Neural cell (in vitro differentiated cells): ENCODE results near the gene TPST1. TPM values are rescaled to one million over a fixed set of nuclear protein-coding genes. Genes with fewer than 3 reads are reported as not detected.

ENCODE experiments used
- H2AFZ ChIP-seq: fragments of 200-600, 300-800 bp; sonication (generic), shearing (Covaris generic); 2 replicates; pipeline ENCODE4 v1.6.0; 2014; ENCODE audit warnings: low read depth, mild to moderate bottlenecking, antibody characterized with exemption, low read length, moderate library complexity
- H3F3A ChIP-seq: fragments of 200-600 bp; shearing (Covaris generic); 2 replicates; pipeline ENCODE4 v1.6.1; 2016; ENCODE audit warnings: mild to moderate bottlenecking, moderate library complexity, mixed read lengths, antibody characterized with exemption, low read length; ENCODE audit not compliant: insufficient read depth, poor library complexity, severe bottlenecking
- H3K27ac ChIP-seq: fragments of 200-600, 300-800 bp; sonication (generic), shearing (Covaris generic); 2 replicates; pipeline ENCODE4 v1.5.1; 2014; ENCODE audit warnings: mild to moderate bottlenecking, low read length, moderate library complexity
- H3K27me3 ChIP-seq: fragments of 300-800, 200-600 bp; sonication (generic), shearing (Covaris generic); 2 replicates; pipeline ENCODE4 v1.6.0; 2014; ENCODE audit warnings: mild to moderate bottlenecking, low read depth, low read length, moderate library complexity; ENCODE audit not compliant: insufficient read depth
- H3K36me3 ChIP-seq: fragments of 300-800, 200-600 bp; sonication (generic), shearing (Covaris generic); 2 replicates; pipeline ENCODE4 v1.5.1; 2014; ENCODE audit warnings: mild to moderate bottlenecking, antibody characterized with exemption, low read length, moderate library complexity; ENCODE audit not compliant: insufficient read depth
- H3K4me2 ChIP-seq: fragments of 300-800, 200-600 bp; sonication (generic), shearing (Covaris generic); 2 replicates; pipeline ENCODE4 v1.6.0; 2014; ENCODE audit warnings: mild to moderate bottlenecking, low read length
- H3K4me3 ChIP-seq: fragments of 300-800, 200-600 bp; sonication (generic), shearing (Covaris generic); 2 replicates; pipeline ENCODE4 v1.5.1; 2014; ENCODE audit warnings: mild to moderate bottlenecking, low read length, moderate library complexity
- H3K79me2 ChIP-seq: fragments of 200-600 bp; shearing (Covaris generic); replicated peaks from 2 replicates; pipeline ENCODE4 v1.6.0; 2014; ENCODE audit warnings: mild to moderate bottlenecking, low read length, moderate library complexity; ENCODE audit not compliant: insufficient read depth
- H3K9ac ChIP-seq: fragments of 300-800, 200-600 bp; sonication (generic), shearing (Covaris generic); 2 replicates; pipeline ENCODE4 v1.6.1; 2016; ENCODE audit warnings: mild to moderate bottlenecking, low read length, mixed read lengths
- H3K9me2 ChIP-seq: fragments of 200-600 bp; shearing (Covaris generic); 2 replicates; pipeline ENCODE4 v1.6.1; 2016; ENCODE audit warnings: mild to moderate bottlenecking, low read length, mixed read lengths; ENCODE audit not compliant: insufficient read depth
- H3K9me3 ChIP-seq: fragments of 200-600, 300-800 bp; sonication (generic), shearing (Covaris generic); 2 replicates; pipeline ENCODE4 v1.6.1; 2016; ENCODE audit warnings: mild to moderate bottlenecking, mixed run types, low read length, moderate library complexity, mixed read lengths
- H4K20me1 ChIP-seq: fragments of 200-600 bp; shearing (Covaris generic); 2 replicates; pipeline ENCODE4 v1.6.1; 2016; ENCODE audit warnings: mild to moderate bottlenecking, mixed run types; ENCODE audit not compliant: insufficient read depth
- EP300 ChIP-seq: fragments of 450-650 bp; conservative IDR thresholded peaks from 2 replicates; pipeline ENCODE4 v1.6.1; 2014; ENCODE audit warnings: antibody characterized with exemption, mild to moderate bottlenecking, moderate library complexity; ENCODE audit not compliant: poor library complexity, severe bottlenecking
- EZH2 ChIP-seq: fragments of 200-600, 300-800 bp; shearing (Covaris generic), sonication (generic); IDR thresholded peaks from 2 replicates; pipeline ENCODE4 v1.6.1; 2014; ENCODE audit warnings: antibody characterized with exemption, low read length, borderline replicate concordance, mild to moderate bottlenecking; ENCODE audit not compliant: insufficient read depth, poor library complexity, severe bottlenecking
- MXI1 ChIP-seq: fragments of 450-650 bp; conservative IDR thresholded peaks from 2 replicates; pipeline ENCODE4 v1.6.1; 2014; ENCODE audit warnings: antibody characterized with exemption, mild to moderate bottlenecking; ENCODE audit not compliant: poor library complexity, severe bottlenecking
- POLR2AphosphoS5 ChIP-seq: IDR thresholded peaks from 2 replicates; pipeline ENCODE4 v1.6.1; 2012
- RAD21 ChIP-seq: fragments of 450-650 bp; conservative IDR thresholded peaks from 2 replicates; pipeline ENCODE4 v1.6.1; 2014; ENCODE audit warnings: antibody characterized with exemption, mild to moderate bottlenecking, moderate library complexity
- SMC3 ChIP-seq: fragments of 450-650 bp; conservative IDR thresholded peaks from 2 replicates; pipeline ENCODE4 v1.6.1; 2014; ENCODE audit warnings: antibody characterized with exemption, mild to moderate bottlenecking, moderate library complexity; ENCODE audit not compliant: poor library complexity
- TAF1 ChIP-seq: IDR thresholded peaks from 2 replicates; pipeline ENCODE4 v1.6.1; 2012; ENCODE audit warnings: low read depth
- polyA plus RNA-seq: library from polyadenylated mRNA; depleted of rRNA; stranded (reverse); fragments of >200 nt; gene quantifications from 2 replicates; pipeline ENCODE4 v1.2.3, GENCODE V29; 2014
- TF ChIP-seq, protein P1 (sequence below): IDR thresholded peaks from 2 replicates; pipeline ENCODE4 v1.6.1; 2012; ENCODE audit warnings: borderline replicate concordance
- TF ChIP-seq, protein P2 (sequence below): fragments of 450-650 bp; IDR thresholded peaks from 2 replicates; pipeline ENCODE4 v1.5.1; 2014; ENCODE audit warnings: antibody characterized with exemption, mild to moderate bottlenecking, moderate library complexity; ENCODE audit not compliant: poor library complexity, severe bottlenecking

TPST1 gene
- polyA plus RNA-seq, 1 donor from 2014 or later, result 58.5 TPM

DNA sequence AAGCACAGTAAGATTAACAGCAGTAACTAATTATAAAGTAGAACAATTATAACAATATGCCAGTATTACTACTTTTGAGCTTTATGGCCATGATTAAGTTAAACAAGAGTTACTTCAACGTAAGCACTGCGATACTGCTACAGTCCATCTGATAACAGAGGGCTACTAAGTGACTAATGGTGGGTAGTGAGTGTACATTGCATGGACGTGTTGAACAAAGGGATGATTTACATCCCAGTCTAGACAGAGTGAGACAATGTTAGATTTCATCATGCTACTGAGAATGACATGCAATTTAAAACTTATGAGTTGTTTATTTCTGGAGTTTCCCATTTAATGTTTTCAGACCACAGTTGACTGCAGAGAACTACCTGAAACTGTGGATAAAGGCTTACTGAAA lies 45.6 kb downstream of the TPST1 start:
- H3K4me3 ChIP-seq, result no peak overlapping the region
- no peaks in the 10 kb centered on the region for H3K9me3 ChIP-seq
- no peak for TF ChIP-seq MXI1
- TF ChIP-seq, protein P1, sequence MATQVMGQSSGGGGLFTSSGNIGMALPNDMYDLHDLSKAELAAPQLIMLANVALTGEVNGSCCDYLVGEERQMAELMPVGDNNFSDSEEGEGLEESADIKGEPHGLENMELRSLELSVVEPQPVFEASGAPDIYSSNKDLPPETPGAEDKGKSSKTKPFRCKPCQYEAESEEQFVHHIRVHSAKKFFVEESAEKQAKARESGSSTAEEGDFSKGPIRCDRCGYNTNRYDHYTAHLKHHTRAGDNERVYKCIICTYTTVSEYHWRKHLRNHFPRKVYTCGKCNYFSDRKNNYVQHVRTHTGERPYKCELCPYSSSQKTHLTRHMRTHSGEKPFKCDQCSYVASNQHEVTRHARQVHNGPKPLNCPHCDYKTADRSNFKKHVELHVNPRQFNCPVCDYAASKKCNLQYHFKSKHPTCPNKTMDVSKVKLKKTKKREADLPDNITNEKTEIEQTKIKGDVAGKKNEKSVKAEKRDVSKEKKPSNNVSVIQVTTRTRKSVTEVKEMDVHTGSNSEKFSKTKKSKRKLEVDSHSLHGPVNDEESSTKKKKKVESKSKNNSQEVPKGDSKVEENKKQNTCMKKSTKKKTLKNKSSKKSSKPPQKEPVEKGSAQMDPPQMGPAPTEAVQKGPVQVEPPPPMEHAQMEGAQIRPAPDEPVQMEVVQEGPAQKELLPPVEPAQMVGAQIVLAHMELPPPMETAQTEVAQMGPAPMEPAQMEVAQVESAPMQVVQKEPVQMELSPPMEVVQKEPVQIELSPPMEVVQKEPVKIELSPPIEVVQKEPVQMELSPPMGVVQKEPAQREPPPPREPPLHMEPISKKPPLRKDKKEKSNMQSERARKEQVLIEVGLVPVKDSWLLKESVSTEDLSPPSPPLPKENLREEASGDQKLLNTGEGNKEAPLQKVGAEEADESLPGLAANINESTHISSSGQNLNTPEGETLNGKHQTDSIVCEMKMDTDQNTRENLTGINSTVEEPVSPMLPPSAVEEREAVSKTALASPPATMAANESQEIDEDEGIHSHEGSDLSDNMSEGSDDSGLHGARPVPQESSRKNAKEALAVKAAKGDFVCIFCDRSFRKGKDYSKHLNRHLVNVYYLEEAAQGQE, result no peak
- no peak for TF ChIP-seq POLR2AphosphoS5
- TF ChIP-seq, protein P2, sequence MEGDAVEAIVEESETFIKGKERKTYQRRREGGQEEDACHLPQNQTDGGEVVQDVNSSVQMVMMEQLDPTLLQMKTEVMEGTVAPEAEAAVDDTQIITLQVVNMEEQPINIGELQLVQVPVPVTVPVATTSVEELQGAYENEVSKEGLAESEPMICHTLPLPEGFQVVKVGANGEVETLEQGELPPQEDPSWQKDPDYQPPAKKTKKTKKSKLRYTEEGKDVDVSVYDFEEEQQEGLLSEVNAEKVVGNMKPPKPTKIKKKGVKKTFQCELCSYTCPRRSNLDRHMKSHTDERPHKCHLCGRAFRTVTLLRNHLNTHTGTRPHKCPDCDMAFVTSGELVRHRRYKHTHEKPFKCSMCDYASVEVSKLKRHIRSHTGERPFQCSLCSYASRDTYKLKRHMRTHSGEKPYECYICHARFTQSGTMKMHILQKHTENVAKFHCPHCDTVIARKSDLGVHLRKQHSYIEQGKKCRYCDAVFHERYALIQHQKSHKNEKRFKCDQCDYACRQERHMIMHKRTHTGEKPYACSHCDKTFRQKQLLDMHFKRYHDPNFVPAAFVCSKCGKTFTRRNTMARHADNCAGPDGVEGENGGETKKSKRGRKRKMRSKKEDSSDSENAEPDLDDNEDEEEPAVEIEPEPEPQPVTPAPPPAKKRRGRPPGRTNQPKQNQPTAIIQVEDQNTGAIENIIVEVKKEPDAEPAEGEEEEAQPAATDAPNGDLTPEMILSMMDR, result no peak
- TF ChIP-seq TAF1, result no peak
- no peak for TF ChIP-seq EP300
- TF ChIP-seq SMC3, result no peak
- TF ChIP-seq RAD21, result no peak
- TF ChIP-seq EZH2, result no peak
- H3K27me3 ChIP-seq, result no peaks in the 10 kb centered on the region
- H3K9me2 ChIP-seq, result no peaks in the 10 kb centered on the region
- H2AFZ ChIP-seq, result no peak overlapping the region
- no peak overlapping the region for H3K4me2 ChIP-seq
- no peaks in the 10 kb centered on the region for H3F3A ChIP-seq
- H3K27ac ChIP-seq, result no peak overlapping the region
- no peaks in the 10 kb centered on the region for H3K36me3 ChIP-seq
- no peaks in the 10 kb centered on the region for H3K79me2 ChIP-seq
- H3K9ac ChIP-seq, result no peak overlapping the region
- H4K20me1 ChIP-seq, result no peaks in the 10 kb centered on the region

DNA sequence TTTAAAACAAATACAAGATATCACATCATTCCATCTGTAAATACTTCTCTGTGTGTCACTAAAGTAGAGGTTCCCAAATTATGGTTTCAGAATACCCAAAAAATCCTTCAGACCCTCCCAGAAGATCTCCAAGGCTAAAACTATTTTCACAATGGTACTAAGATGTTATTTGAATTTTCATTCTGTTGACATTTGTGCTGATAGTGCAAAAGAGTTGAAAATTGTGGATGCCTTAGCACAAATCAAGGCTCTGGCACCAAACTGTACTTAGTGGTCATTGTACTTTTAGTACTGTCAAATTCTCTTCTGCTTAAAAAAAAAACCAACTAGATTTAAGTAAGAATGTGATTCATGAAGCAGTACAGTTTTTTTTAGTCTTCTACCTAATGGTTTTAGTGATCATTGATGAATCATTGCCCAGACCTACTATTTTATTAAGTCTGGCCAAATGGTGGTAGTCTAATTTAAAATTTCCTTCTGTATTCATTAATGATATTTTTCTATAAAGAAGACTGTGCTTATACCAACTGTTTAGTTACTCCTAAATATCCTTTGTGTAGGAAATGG lies 50.5 kb downstream of the TPST1 start:
- H3K27ac ChIP-seq, result no peak overlapping the region
- no peaks in the 10 kb centered on the region for H4K20me1 ChIP-seq
- H3K4me3 ChIP-seq, result no peak overlapping the region
- no peaks in the 10 kb centered on the region for H3K27me3 ChIP-seq
- H3K9me3 ChIP-seq, result no peaks in the 10 kb centered on the region
- TF ChIP-seq, protein P2, result no peak
- TF ChIP-seq RAD21 (no peak), SMC3 (no peak), MXI1 (no peak), TAF1 (no peak), POLR2AphosphoS5 (no peak), EP300 (no peak), EZH2 (no peak)
- TF ChIP-seq, protein P1, result no peak
- H3K9ac ChIP-seq, result no peak overlapping the region
- H3K36me3 ChIP-seq, result no peaks in the 10 kb centered on the region
- H3K79me2 ChIP-seq, result peaks cover 5% of the 10 kb centered on the region
- no peak overlapping the region for H2AFZ ChIP-seq
- no peak overlapping the region for H3K4me2 ChIP-seq
- H3K9me2 ChIP-seq, result no peaks in the 10 kb centered on the region
- no peaks in the 10 kb centered on the region for H3F3A ChIP-seq
